ENCODE measurements around the gene SERPINB7. TPM values are rescaled to one million over a fixed set of nuclear protein-coding genes. Genes with fewer than 3 reads are reported as not detected.

SERPINB7 gene
- total RNA-seq, 1 experiment from 2014 or later: not detected

GRCh38 chr18:63736876-63737275 lies 38.3 kb upstream of the SERPINB7 start:
- Histone ChIP-seq H4K5ac (ENCODE audit: insufficient read length, low read depth, low read length) (no peak overlapping the region), H2BK15ac (ENCODE audit: low read depth, low read length) (no peak overlapping the region), H2AFZ (ENCODE audit: low read length) (no peak overlapping the region), H3K4me1 (ENCODE audit: insufficient read depth, low read length) (no peaks in the 10 kb centered on the region; the same call in 1 of the 2 replicates), H2BK5ac (ENCODE audit: insufficient read length, low read length) (no peak overlapping the region), H3K4me2 (ENCODE audit: insufficient read depth, insufficient read length, low read length) (no peak overlapping the region), H3K23ac (ENCODE audit: insufficient read length, low read depth, low read length) (no peak overlapping the region), H3T11ph (ENCODE audit: low read length) (no peak overlapping the region), H2BK12ac (ENCODE audit: insufficient read length, low read depth, low read length) (no peak overlapping the region), H3K79me1 (ENCODE audit: insufficient read depth, low read depth, low read length, poor library complexity, severe bottlenecking) (no peaks in the 10 kb centered on the region), H3K79me2 (ENCODE audit: insufficient read depth, low read length) (no peaks in the 10 kb centered on the region), H3K9me3 (ENCODE audit: control insufficient read depth, low read depth, low read length) (no peaks in the 10 kb centered on the region), H2BK20ac (ENCODE audit: low read depth, low read length, poor library complexity, severe bottlenecking) (no peak overlapping the region), H3K27ac (ENCODE audit: insufficient read length, low read depth, low read length) (no peak overlapping the region), H3K27me3 (ENCODE audit: insufficient read depth, low read length) (no peaks in the 10 kb centered on the region), H4K91ac (ENCODE audit: insufficient read length, low read depth, low read length) (no peak overlapping the region), H4K20me1 (ENCODE audit: control insufficient read depth, insufficient read depth, insufficient read length) (no peaks in the 10 kb centered on the region), H3K56ac (ENCODE audit: insufficient read length, low read depth, low read length) (no peak overlapping the region), H2BK120ac (ENCODE audit: low read depth, low read length, poor library complexity, severe bottlenecking) (no peak overlapping the region), H3K23me2 (ENCODE audit: insufficient read length, low read depth, low read length, poor library complexity, severe bottlenecking) (no peaks in the 10 kb centered on the region), H3K14ac (ENCODE audit: insufficient read depth, low read length) (no peak overlapping the region), H2AK5ac (ENCODE audit: insufficient read length, low read length) (no peak overlapping the region), H3K4ac (ENCODE audit: low read depth, low read length) (no peak overlapping the region), H4K8ac (replicated peaks; ENCODE audit: insufficient read length, low read depth, low read length) (no peak overlapping the region), H3K18ac (ENCODE audit: insufficient read length, low read depth, low read length) (no peak overlapping the region), H3K9ac (ENCODE audit: extremely low read depth, insufficient read length, low read length) (no peak overlapping the region)
- H3K4me1 Mint-ChIP-seq: no peaks in the 10 kb centered on the region
- H3K9me3 Mint-ChIP-seq: no peaks in the 10 kb centered on the region; a peak in 2 of 5 replicates
- H3K36me3 Mint-ChIP-seq (ENCODE audit: insufficient read depth in 1 of 3, low read depth in 3 of 3): no peaks in the 10 kb centered on the region; a peak in 1 of 7 replicates
- no peak for DNase-seq
- no peak overlapping the region for H3K27ac Mint-ChIP-seq
- TF ChIP-seq, protein P1, sequence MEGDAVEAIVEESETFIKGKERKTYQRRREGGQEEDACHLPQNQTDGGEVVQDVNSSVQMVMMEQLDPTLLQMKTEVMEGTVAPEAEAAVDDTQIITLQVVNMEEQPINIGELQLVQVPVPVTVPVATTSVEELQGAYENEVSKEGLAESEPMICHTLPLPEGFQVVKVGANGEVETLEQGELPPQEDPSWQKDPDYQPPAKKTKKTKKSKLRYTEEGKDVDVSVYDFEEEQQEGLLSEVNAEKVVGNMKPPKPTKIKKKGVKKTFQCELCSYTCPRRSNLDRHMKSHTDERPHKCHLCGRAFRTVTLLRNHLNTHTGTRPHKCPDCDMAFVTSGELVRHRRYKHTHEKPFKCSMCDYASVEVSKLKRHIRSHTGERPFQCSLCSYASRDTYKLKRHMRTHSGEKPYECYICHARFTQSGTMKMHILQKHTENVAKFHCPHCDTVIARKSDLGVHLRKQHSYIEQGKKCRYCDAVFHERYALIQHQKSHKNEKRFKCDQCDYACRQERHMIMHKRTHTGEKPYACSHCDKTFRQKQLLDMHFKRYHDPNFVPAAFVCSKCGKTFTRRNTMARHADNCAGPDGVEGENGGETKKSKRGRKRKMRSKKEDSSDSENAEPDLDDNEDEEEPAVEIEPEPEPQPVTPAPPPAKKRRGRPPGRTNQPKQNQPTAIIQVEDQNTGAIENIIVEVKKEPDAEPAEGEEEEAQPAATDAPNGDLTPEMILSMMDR (conservative IDR thresholded peaks at IDR 0.05): no peak
- no peaks in the 10 kb centered on the region; the same call in 1 of the 2 replicates for H3K27me3 Mint-ChIP-seq (ENCODE audit: low read depth)
- no peak overlapping the region for H3K4me3 Mint-ChIP-seq

Data from H9 (cell line).